Activated naive CD8-positive, alpha-beta T cell treated with anti-CD3 and anti-CD28 coated beads for 36 hours (primary cell): ENCODE measurements around the gene MIS18A. TPM values are rescaled to one million over a fixed set of nuclear protein-coding genes. Genes with fewer than 3 reads are reported as not detected.
A peak's percentile ranks its signal among the peaks of the same experiment; 100 is the strongest.
"Not testable (repeated sequence)": the region's sequence is repeated elsewhere in the genome, so short reads cannot be mapped to it uniquely, and the experiment has no call there.

Experiments used
- DNase-seq: peaks from one replicate; pipeline ENCODE4 v3.0.0; 2021
- H3K27ac Mint-ChIP-seq: one replicate; pipeline ENCODE4 v1.8.0; 2022; ENCODE audit warnings: mild to moderate bottlenecking, moderate library complexity, mixed read lengths
- H3K27me3 Mint-ChIP-seq: one replicate; pipeline ENCODE4 v1.8.0; 2022; ENCODE audit warnings: mild to moderate bottlenecking, mixed read lengths
- H3K36me3 Mint-ChIP-seq: one replicate; pipeline ENCODE4 v1.8.0; 2021; ENCODE audit warnings: mild to moderate bottlenecking, mixed read lengths
- H3K4me1 Mint-ChIP-seq: one replicate; pipeline ENCODE4 v1.8.0; 2021; ENCODE audit warnings: mixed read lengths
- H3K4me3 Mint-ChIP-seq: one replicate; pipeline ENCODE4 v1.8.0; 2022; ENCODE audit warnings: mild to moderate bottlenecking, moderate library complexity, mixed read lengths
- H3K9me3 Mint-ChIP-seq: one replicate; pipeline ENCODE4 v1.8.0; 2022; ENCODE audit warnings: mixed read lengths
- total RNA-seq, 2 experiments: library from RNA; stranded (reverse); gene quantifications; one replicate each; pipeline ENCODE4 v1.2.3, GENCODE V29; 2021

The MIS18A gene
- total RNA-seq, 2 experiments from 2014 or later = 36.3 to 38.5 TPM

DNA sequence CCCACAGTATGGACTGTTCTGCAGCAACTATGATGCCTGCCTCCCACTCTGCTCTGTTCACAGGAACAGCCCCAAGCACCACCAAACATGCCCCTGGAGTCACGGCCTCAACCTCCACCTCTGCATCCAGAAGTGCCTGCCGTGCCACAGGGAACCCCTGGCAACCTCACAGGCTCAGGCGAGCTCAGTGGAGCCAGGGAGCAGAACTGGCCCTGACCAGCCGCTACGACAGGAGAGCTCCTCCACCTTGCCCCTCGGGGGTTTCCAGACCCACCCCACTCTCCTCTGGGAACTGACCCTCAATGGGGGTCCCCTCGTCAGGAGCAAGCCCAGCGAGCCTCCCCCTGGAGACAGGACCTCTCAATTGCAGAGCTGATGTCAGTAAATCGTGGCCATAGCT lies 32.8 kb upstream of the MIS18A start:
- H3K36me3 Mint-ChIP-seq = peaks cover 31% of the 10 kb centered on the region
- no peaks in the 10 kb centered on the region for H3K27me3 Mint-ChIP-seq
- peaks cover 8% of the 10 kb centered on the region for H3K4me1 Mint-ChIP-seq
- no peak for DNase-seq
- no peaks in the 10 kb centered on the region for H3K9me3 Mint-ChIP-seq
- peak overlapping the region; percentile 54 for H3K27ac Mint-ChIP-seq
- no peak overlapping the region for H3K4me3 Mint-ChIP-seq

DNA sequence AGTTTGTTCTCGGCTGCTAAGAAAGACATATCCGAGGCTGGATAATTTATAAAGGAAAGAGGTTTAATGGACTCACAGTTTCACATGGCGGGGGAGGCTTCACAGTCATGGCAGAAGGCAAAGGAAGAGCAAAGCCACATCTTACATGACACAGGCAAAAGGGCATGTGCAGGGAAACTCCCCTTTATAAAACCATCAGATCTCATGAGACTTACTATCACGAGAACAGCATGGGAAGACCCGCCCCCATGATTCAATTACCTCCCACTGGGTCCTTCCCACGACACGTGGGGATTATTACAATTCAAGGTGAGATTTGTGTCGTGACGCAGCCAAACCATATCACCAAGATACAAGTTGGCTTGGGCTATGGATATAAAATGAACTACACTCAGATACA lies 32.1 kb upstream of the MIS18A start:
- not testable (repeated sequence) for H3K27me3 Mint-ChIP-seq, H3K9me3 Mint-ChIP-seq, DNase-seq, H3K4me3 Mint-ChIP-seq, H3K4me1 Mint-ChIP-seq
- Mint-ChIP-seq H3K27ac (peak overlapping the region; percentile 29), H3K36me3 (peaks cover 34% of the 10 kb centered on the region)

DNA sequence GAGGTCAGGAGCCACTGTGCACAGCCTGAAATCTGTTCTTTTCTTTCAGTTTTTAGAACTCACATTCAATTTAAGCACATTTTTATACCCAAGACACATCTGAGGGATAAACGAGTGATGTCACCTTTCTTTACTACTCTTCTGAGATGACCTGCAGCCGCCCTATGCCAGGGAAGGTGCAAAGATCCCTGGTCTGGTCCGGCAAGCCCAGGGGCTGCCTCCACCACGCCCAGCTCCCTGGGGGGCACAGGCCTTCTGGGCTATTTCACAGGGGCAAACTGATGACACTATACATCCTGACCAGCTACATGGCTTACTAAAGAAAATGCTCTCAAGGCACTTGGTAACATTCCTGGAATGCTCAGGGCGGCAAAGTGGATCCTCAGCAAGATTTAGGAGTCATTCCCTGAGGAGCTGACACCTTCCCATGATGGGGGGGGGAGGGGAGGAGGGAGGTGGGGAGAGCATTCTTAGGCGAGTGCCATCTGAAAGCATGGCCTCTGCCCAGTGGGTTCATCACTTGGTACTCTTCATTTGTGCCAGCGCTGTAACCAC lies 31.1 kb upstream of the MIS18A start:
- no peaks in the 10 kb centered on the region for H3K9me3 Mint-ChIP-seq
- DNase-seq = no peak
- no peak overlapping the region for H3K4me3 Mint-ChIP-seq
- peaks cover 39% of the 10 kb centered on the region for H3K36me3 Mint-ChIP-seq
- H3K27me3 Mint-ChIP-seq = no peaks in the 10 kb centered on the region
- H3K4me1 Mint-ChIP-seq = peaks cover 8% of the 10 kb centered on the region
- H3K27ac Mint-ChIP-seq = no peak overlapping the region

DNA sequence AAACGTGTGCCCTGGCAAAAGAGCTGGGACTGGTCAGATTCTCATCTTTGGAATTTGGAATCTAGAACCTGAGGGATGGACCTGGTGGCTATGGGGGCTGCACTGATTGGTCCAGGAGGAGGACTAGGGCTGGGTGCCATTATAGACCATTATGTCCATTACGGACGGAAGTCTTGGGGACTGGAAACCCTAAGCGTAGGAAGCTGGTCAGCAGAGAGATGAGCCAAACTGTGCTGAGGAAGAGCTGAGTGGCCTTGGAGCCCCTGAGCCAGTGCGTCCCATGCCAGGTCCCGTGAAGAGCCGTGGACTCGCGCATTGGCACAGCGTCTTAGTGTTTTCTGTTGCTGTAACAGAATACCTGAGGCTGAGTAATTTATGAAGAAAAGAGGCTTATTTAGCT lies 29.8 kb upstream of the MIS18A start:
- Mint-ChIP-seq H3K36me3 (peaks cover 39% of the 10 kb centered on the region), H3K27ac (peak overlapping the region; percentile 27), H3K4me1 (peaks cover 6% of the 10 kb centered on the region), H3K27me3 (no peaks in the 10 kb centered on the region), H3K4me3 (no peak overlapping the region), H3K9me3 (no peaks in the 10 kb centered on the region)
- no peak for DNase-seq

DNA sequence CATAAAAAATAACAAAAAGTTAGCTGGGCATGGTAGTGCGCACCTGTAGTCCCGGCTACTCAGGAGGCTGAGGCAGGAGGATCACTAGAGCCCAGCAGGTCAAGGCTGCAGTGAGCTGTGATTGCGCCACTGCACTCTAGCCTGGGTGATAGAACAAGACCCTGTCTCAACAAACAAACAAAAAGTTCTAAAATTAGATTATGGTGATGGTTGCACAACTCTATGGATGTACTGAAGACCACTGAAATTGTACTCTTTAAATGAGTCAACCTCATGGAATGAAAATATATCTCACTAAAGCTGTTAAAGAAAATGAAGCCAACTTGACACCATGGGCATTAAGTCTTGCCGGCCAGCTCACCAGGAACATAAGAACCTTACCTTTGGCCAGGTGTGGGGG lies 28.9 kb upstream of the MIS18A start:
- no peak overlapping the region for H3K27ac Mint-ChIP-seq
- H3K4me3 Mint-ChIP-seq = no peak overlapping the region
- H3K27me3 Mint-ChIP-seq = no peaks in the 10 kb centered on the region

DNA sequence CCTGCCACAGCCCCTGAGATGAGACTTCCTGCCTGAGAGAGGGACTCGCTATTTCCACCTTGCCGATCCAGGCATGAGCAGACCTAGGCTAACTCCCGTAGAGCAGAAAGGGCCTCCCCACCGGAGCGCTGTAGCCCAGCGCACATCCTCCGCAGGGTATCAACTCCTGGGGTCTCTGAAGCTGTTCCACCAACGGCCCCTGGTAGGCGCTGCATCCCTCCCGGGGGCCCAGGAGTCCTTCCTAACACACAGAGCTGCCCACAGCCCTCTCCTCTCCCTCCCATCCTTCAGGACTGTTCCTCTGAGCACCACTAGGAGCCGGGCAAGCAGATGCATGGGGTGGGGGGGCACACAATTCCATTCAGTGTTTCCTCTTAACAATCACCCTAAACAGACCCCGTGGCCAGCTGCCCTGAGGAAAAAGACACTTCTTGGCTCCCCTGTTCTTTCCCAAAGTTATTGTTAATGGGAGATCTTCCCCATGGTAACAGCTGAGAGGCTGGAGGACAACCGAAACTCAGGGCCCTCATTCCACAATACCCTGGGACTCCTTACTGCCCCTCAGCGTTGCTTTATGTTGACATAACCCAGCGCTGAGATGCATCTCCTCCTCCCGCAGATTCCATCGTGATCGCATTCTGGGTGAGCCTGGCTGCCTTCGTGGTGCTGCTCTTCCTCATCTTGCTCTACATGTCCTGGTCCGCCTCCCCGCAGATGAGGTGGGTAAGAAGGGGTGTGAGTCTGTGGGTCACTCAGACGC lies 27.4 kb upstream of the MIS18A start:
- no peak for DNase-seq
- no peak overlapping the region for H3K4me3 Mint-ChIP-seq
- peaks cover 6% of the 10 kb centered on the region for H3K4me1 Mint-ChIP-seq
- H3K36me3 Mint-ChIP-seq = peaks cover 26% of the 10 kb centered on the region
- no peak overlapping the region for H3K27ac Mint-ChIP-seq
- H3K9me3 Mint-ChIP-seq = no peaks in the 10 kb centered on the region
- no peaks in the 10 kb centered on the region for H3K27me3 Mint-ChIP-seq

More for the DNA sequence above, 28.9 kb upstream of the MIS18A start:
- Mint-ChIP-seq H3K4me1 (peaks cover 6% of the 10 kb centered on the region), H3K9me3 (no peaks in the 10 kb centered on the region), H3K36me3 (peaks cover 36% of the 10 kb centered on the region)
- no peak for DNase-seq

DNA sequence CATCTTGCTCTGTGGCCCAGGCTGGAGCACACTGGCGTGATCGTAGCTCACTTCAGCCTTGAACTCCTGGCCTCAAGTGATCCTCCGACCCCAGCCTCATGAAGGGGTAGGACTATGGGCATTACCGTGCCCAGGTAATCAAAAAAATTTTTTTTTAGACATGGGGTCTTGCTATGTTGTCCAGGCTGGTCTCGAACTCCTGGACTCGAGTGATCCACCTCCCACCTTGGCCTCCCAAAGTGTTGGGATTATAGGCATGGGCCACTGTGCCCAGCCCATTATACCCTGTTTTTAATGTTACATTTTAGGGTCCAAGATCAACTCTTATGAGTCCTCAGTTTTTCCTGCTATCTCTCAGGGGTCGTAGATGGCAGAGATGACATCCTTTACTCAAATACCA lies 26.1 kb upstream of the MIS18A start:
- Mint-ChIP-seq H3K4me1 (no peaks in the 10 kb centered on the region), H3K27me3 (no peaks in the 10 kb centered on the region), H3K36me3 (peaks cover 21% of the 10 kb centered on the region), H3K4me3 (no peak overlapping the region), H3K9me3 (no peaks in the 10 kb centered on the region), H3K27ac (no peak overlapping the region)
- no peak for DNase-seq

DNA sequence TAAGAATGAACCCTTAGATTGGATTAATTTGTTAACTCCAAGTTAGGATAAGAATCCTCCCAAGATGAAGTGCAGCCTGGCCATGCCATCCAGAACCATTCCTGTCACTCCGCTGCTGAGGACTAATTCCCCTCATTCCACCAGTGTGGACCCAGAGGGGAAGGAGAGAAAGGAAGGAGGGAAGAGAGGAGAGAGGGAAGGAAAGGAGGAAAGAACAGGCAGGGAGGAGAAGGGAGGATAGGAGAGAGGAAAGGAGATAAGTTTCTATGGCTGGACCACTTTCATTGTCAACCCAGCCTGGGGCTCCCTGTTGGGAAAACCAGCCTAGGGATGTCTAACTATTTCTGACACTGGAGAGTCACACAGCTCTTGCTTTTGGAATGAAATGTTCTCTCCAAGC lies 24.5 kb upstream of the MIS18A start:
- Mint-ChIP-seq H3K9me3 (no peaks in the 10 kb centered on the region), H3K4me3 (no peak overlapping the region), H3K27me3 (no peaks in the 10 kb centered on the region), H3K27ac (no peak overlapping the region), H3K36me3 (peaks cover 23% of the 10 kb centered on the region), H3K4me1 (no peaks in the 10 kb centered on the region)
- no peak for DNase-seq

DNA sequence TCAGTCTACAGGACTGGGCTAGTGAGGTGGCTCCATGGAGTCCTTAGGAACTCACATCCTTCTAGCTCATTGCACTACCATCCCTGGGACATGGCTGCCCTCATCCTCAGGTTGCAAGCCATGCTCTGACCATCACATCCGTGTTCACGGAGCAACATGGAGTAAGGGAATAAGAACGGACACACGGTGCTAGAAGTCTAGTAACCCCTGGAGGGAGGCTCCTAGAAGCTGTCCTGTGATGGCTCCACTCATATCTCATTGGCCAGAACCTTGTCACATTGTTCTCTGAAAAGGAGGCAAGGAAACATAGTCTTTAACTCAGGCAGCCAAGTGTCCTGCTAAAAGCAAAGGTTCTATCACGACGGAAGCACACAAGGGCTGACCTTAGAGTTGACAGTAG lies 23.7 kb upstream of the MIS18A start:
- H3K27me3 Mint-ChIP-seq = no peaks in the 10 kb centered on the region
- H3K27ac Mint-ChIP-seq = no peak overlapping the region
- H3K4me1 Mint-ChIP-seq = no peaks in the 10 kb centered on the region
- H3K4me3 Mint-ChIP-seq = no peak overlapping the region
- peaks cover 23% of the 10 kb centered on the region for H3K36me3 Mint-ChIP-seq
- no peaks in the 10 kb centered on the region for H3K9me3 Mint-ChIP-seq
- DNase-seq = no peak

DNA sequence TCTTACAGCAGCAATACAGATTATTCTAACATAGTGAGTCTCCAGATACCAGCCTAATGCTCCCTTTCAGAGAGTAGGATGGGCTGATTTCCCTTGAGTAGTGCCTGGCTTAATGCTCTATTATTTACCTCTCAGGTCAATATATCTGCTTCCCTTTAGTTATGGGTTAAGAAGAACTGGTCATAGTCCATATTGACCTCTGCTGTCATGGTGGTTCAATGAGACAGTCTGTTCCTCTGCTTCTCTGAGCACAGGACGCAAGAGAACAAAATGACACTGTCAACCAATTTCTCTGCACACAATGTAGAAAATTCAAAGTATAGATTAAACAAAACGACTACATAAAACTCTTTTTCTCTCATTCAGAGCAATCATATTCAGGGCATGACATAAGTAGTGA lies 22.7 kb upstream of the MIS18A start:
- H3K9me3 Mint-ChIP-seq = no peaks in the 10 kb centered on the region
- no peak overlapping the region for H3K4me3 Mint-ChIP-seq

DNA sequence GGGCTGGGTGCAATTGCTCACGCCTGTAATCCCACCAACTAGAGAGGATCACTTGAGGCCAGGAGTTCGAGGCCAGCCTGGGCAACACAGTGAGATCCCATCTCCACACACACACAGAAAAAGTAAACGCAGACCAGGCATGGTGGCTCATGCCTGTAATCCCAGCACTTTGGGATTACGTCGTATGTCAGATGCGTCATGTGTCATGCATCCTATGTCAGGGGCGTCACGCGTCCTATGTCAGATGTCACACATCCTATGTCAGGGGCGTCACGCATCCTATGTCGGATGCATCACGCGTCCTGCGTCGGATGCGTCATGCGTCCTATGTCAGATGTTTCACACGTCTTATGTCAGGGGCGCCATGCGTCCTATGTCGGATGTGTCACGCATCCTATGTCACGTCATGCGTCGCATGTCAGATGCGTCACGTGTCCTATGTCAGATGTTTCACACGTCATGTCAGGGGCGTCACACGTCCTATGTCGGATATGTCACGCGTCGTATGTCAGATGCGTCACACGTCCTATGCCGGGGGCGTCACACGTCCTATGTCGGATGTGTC lies 21.4 kb upstream of the MIS18A start:
- H3K27ac Mint-ChIP-seq = no peak overlapping the region
- H3K9me3 Mint-ChIP-seq = no peaks in the 10 kb centered on the region
- no peak overlapping the region for H3K4me3 Mint-ChIP-seq
- H3K27me3 Mint-ChIP-seq = no peaks in the 10 kb centered on the region
- H3K4me1 Mint-ChIP-seq = no peaks in the 10 kb centered on the region
- DNase-seq = no peak
- H3K36me3 Mint-ChIP-seq = peaks cover 10% of the 10 kb centered on the region

More for the DNA sequence above, 22.7 kb upstream of the MIS18A start:
- no peaks in the 10 kb centered on the region for H3K27me3 Mint-ChIP-seq
- H3K27ac Mint-ChIP-seq = no peak overlapping the region
- DNase-seq = no peak
- peaks cover 17% of the 10 kb centered on the region for H3K36me3 Mint-ChIP-seq
- H3K4me1 Mint-ChIP-seq = no peaks in the 10 kb centered on the region

DNA sequence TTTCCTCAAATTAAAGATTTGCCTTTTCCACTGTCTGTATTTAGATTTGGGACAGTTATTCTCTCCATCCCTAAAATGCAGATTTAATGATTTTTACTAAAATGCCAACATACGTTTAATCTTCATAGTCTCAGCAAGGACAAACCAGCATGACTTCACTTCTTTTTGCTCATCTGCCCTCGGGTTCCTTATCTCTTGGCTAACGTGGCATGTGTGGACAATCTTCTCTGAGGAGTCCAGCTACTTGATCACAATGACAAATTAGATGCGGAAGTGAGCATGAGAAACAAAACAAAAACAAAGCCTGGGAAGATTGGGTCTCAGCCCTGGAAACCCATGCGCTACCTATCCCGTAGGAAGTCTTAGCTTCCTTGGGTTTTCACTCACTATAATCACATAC lies 20.8 kb upstream of the MIS18A start:
- H3K27ac Mint-ChIP-seq = no peak overlapping the region

DNA sequence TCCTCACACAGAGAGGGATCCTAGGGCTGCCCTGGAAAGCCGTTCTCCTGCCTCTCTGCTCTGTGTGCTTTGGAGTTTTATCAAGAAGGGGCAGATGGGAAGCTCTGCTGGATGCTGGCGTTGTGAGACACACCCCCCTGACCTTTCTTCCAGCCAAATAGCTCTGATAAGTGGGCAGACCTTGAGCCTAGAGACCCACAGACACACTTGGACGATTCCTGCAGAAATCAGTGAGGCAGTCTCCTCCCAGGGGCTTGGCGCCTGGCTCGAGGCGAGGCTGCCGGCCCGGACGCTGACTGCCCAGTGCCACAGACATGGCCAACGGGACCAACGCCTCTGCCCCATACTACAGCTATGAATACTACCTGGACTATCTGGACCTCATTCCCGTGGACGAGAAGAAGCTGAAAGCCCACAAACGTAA lies 19.8 kb upstream of the MIS18A start, which contains the start of gene MRAP:
Gene MRAP, plus strand, starts transcription at position 198 of the 424 bp plus-strand sequence. Its CDS starts 117 bp downstream, at position 315.
- Mint-ChIP-seq H3K9me3 (no peaks in the 10 kb centered on the region), H3K27me3 (no peaks in the 10 kb centered on the region), H3K4me3 (no peak within 1 kb of the TSS), H3K27ac (no peak within 1 kb of the TSS), H3K4me1 (no peaks in the 10 kb centered on the region), H3K36me3 (peaks cover 9% of the 10 kb centered on the region)
- no peak for DNase-seq

More for the DNA sequence above, 20.8 kb upstream of the MIS18A start:
- no peak for DNase-seq
- peaks cover 9% of the 10 kb centered on the region for H3K36me3 Mint-ChIP-seq
- H3K9me3 Mint-ChIP-seq = no peaks in the 10 kb centered on the region
- no peak overlapping the region for H3K4me3 Mint-ChIP-seq
- H3K27me3 Mint-ChIP-seq = no peaks in the 10 kb centered on the region
- no peaks in the 10 kb centered on the region for H3K4me1 Mint-ChIP-seq

DNA sequence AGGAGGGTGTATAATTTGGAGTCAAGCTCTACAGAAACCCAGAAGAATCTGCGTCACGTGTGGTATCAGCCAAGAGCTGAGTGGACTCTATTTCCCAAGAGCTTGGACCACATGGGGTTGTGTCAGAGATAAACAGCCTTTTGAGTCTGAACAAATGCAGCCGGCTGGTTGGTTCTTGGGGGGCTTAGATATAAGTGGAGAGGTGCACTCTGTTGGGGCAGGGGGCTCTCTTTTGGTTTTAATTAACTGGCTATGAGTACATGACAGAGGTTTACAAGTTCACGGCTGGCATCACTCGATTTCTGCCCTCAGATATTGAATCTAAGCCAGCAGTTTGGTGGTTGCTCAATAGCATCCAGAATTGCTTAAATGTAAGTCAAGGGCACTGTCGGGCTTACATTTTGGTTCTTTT lies 19.3 kb upstream of the MIS18A start:
- peaks cover 9% of the 10 kb centered on the region for H3K36me3 Mint-ChIP-seq
- no peaks in the 10 kb centered on the region for H3K9me3 Mint-ChIP-seq
- H3K4me3 Mint-ChIP-seq = no peak overlapping the region
- no peak overlapping the region for H3K27ac Mint-ChIP-seq
- H3K27me3 Mint-ChIP-seq = no peaks in the 10 kb centered on the region
- no peaks in the 10 kb centered on the region for H3K4me1 Mint-ChIP-seq
- DNase-seq = no peak

DNA sequence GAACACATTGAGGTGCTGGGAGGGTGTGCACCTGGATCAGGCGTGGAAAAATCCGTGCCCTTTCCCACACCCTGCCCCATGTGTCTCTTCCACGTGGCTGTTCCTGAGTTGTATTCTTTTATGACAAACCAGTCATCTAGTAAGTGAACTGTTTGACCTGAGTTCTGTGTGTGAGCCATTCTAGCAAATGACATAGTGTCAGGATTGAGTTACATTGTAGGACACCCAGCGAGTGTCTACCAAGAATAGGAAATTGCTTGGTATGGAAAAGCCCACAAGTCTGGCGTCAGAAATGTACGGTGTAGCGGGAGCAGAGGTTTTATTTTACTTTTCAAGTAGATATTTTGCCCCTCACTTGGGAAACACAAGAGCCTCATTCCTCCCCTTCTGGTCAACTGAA lies 18.6 kb upstream of the MIS18A start:
- Mint-ChIP-seq H3K36me3 (peaks cover 9% of the 10 kb centered on the region), H3K27me3 (no peaks in the 10 kb centered on the region), H3K27ac (no peak overlapping the region), H3K4me1 (no peaks in the 10 kb centered on the region), H3K4me3 (no peak overlapping the region), H3K9me3 (no peaks in the 10 kb centered on the region)
- DNase-seq = no peak

DNA sequence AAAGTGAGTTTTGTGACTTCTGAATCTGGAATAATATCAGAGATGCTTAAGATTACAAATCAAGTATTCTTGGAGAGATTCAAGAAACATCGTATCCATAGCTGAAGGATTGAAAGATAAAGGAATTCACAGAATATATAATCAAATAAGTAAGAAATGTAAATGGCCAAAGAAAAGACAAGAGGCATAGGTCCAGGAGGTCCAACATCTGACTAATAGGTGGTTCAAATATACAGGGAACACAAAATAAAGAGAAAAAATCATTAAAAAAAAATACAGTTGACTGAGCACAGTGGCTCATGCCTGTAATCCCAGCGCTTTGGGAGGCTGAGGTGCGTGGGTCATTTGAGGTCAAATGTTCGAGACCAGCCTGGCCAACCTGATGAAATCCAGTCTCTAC lies 6.6 kb upstream of the MIS18A start:
- Mint-ChIP-seq H3K36me3 (peaks cover 9% of the 10 kb centered on the region), H3K27ac (no peak overlapping the region), H3K27me3 (no peaks in the 10 kb centered on the region), H3K4me1 (no peaks in the 10 kb centered on the region), H3K9me3 (no peaks in the 10 kb centered on the region), H3K4me3 (no peak overlapping the region)
- no peak for DNase-seq
